Measurements from ENCODE around the gene ZNF284.

The ZNF284 gene

DNA sequence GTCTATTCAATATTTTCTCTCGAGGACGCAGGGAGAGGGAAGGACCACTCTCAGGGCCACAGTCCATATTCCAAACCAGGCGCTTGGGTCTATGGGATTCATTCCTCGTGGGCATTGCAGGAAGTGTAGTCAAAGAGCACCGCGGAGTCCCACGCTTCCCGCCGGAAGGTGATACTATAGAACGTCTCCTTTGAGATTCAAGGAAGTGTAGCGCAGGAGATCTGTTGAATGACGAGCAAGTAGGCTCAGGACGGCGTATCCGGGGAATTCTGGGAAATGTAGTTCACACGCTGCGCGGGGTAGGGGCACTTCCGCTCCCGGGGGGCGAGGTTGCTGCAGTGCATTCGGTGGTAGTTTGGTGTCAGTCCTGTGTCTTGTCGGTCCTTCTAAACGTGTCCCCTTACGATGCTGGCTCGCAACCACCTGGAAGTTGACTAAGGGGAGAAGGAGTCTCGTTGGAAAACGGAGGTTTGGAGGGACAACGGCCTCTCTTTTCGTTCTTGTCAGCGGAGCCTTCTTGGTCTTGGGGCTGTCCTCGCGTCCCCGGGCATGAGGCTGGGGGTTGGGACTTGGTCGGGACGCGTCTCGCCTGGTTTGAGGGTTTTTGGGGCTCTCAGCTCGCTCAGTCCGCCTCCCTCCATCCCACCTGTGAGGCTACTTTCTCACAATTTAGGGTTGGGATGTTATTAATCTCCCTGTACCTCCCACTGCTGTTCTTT is at the start of gene ZNF284:
TSS of gene ZNF284 (plus strand) at position 336 of the 719 bp plus-strand sequence. CDS start 4,231 bp downstream, outside the sequence.
- Histone ChIP-seq H3K4me1 (ENCODE audit: control insufficient read depth, insufficient read depth, low read length) (no peaks in the 10 kb centered on the region), H3K9ac (ENCODE audit: low read length) (peak within 1 kb of the TSS; percentile 58), H3K27me3 (ENCODE audit: control insufficient read depth, insufficient read depth, low read length) (no peaks in the 10 kb centered on the region), H3K9me3 (ENCODE audit: control insufficient read depth, low read length) (peaks cover 5% of the 10 kb centered on the region), H3K36me3 (ENCODE audit: control insufficient read depth, insufficient read depth, low read length) (no peaks in the 10 kb centered on the region), H3K4me3 (ENCODE audit: low read length) (peak within 1 kb of the TSS; percentile 77)

- peaks cover 5% of the 10 kb centered on the region for H3K36me3 ChIP-seq (ENCODE audit: control insufficient read depth, insufficient read depth, low read length)
- peak overlapping the region; percentile 89 for H3K9ac ChIP-seq (ENCODE audit: low read length)
- H3K9me3 ChIP-seq (ENCODE audit: control insufficient read depth, low read length) = no peaks in the 10 kb centered on the region
- H3K4me3 ChIP-seq (ENCODE audit: low read length) = peak overlapping the region; percentile 97
- peaks cover 9% of the 10 kb centered on the region for H3K4me1 ChIP-seq (ENCODE audit: control insufficient read depth, insufficient read depth, low read length)
- no peaks in the 10 kb centered on the region for H3K27me3 ChIP-seq (ENCODE audit: control insufficient read depth, insufficient read depth, low read length)
These were observed 47.1 kb upstream of the ZNF284 start for GRCh38 chr19:44024900-44025216.

- Histone ChIP-seq H3K27me3 (ENCODE audit: control insufficient read depth, insufficient read depth, low read length) (no peaks in the 10 kb centered on the region), H3K36me3 (ENCODE audit: control insufficient read depth, insufficient read depth, low read length) (peaks cover 5% of the 10 kb centered on the region), H3K9me3 (ENCODE audit: control insufficient read depth, low read length) (peaks cover under 1% of the 10 kb centered on the region), H3K9ac (ENCODE audit: low read length) (peak within 1 kb of the TSS; percentile 89), H3K4me3 (ENCODE audit: low read length) (peak within 1 kb of the TSS; percentile 97), H3K4me1 (ENCODE audit: control insufficient read depth, insufficient read depth, low read length) (peaks cover 9% of the 10 kb centered on the region)
These were observed 46.6 kb upstream of the ZNF284 start, which contains the start of gene ZNF222 for GRCh38 chr19:44025217-44025936. Gene ZNF222 (plus strand): TSS chr19:44025379. CDS start chr19:44025437, 58 bp downstream.

DNA sequence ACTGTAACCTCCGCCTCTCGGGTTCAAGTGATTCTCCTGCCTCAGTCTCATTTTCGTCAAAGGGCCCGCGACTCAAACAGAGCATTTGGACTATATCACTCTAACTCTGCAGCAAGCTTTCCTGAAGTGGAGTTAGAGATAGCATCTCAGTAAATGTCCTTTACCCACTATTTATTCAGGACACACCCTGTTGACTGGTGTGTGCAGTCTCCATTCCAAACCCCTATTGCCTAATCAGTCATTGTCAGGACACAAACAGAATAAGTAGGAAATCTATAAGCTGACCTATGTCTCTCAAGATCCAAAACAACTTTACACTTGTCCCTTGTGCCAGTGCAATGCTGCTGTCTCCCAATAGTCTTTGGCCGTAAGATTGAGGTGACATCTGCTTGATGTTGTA is 45.3 kb upstream of the ZNF284 start:
- Histone ChIP-seq H3K4me3 (ENCODE audit: low read length) (no peak overlapping the region), H3K4me1 (ENCODE audit: control insufficient read depth, insufficient read depth, low read length) (peaks cover 9% of the 10 kb centered on the region), H3K27me3 (ENCODE audit: control insufficient read depth, insufficient read depth, low read length) (no peaks in the 10 kb centered on the region), H3K9ac (ENCODE audit: low read length) (no peak overlapping the region), H3K36me3 (ENCODE audit: control insufficient read depth, insufficient read depth, low read length) (peaks cover 5% of the 10 kb centered on the region), H3K9me3 (ENCODE audit: control insufficient read depth, low read length) (peaks cover 7% of the 10 kb centered on the region)

GRCh38 chr19:44032001-44032610 is 39.9 kb upstream of the ZNF284 start:
- Histone ChIP-seq H3K36me3 (ENCODE audit: control insufficient read depth, insufficient read depth, low read length) (peaks cover 5% of the 10 kb centered on the region), H3K9me3 (ENCODE audit: control insufficient read depth, low read length) (peaks cover 29% of the 10 kb centered on the region), H3K4me1 (ENCODE audit: control insufficient read depth, insufficient read depth, low read length) (no peaks in the 10 kb centered on the region), H3K9ac (ENCODE audit: low read length) (no peak overlapping the region), H3K27me3 (ENCODE audit: control insufficient read depth, insufficient read depth, low read length) (no peaks in the 10 kb centered on the region), H3K4me3 (ENCODE audit: low read length) (no peak overlapping the region)

- Histone ChIP-seq H3K27me3 (ENCODE audit: control insufficient read depth, insufficient read depth, low read length) (no peaks in the 10 kb centered on the region), H3K9ac (ENCODE audit: low read length) (no peak overlapping the region), H3K4me1 (ENCODE audit: control insufficient read depth, insufficient read depth, low read length) (no peaks in the 10 kb centered on the region), H3K36me3 (ENCODE audit: control insufficient read depth, insufficient read depth, low read length) (no peaks in the 10 kb centered on the region), H3K4me3 (ENCODE audit: low read length) (no peak overlapping the region), H3K9me3 (ENCODE audit: control insufficient read depth, low read length) (no peaks in the 10 kb centered on the region)
These were observed 29.8 kb upstream of the ZNF284 start for GRCh38 chr19:44042147-44042546.

DNA sequence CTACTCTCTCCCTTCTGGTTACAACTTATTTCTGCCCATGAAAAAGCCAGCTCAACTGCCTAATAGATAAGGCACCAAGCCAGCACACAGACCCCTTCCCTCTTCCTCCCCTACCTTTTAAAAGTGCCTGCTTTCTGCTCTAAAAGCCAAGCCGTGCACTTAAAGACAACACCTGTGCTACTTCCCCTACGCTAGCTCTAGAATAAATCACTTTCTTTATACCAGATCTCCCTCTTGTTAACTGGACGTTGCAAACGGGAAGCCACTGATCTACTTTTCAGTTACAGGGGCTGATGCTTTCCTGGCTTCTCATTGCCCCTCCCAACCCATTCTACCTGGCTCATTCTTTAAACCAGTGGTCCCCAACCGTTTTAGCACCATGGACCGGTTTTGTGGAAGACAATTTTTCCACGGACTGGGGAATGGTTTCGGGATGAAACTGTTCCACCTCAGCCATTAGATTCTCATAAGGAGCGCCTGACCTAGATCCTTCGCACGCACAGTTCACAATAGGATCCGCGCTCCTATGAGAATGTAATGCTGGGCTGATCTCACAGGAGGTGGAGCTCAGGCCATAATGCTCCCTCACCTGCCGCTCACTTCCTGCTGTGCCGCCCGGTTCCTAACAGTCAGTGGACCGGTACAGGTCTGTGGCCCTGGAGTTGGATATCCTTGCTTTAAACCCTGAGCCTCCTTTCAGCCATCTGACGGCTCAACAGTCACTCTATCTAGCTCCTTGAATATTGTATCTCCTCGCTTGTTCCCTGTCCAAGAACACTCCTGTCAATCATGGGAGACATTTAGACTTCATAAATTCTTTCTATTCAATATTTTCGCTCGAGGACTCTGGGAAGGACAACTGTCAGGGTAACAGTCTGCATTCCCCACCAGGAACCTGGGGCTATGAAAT is 21.0 kb upstream of the ZNF284 start:
- H3K9me3 ChIP-seq (ENCODE audit: control insufficient read depth, low read length) = no peaks in the 10 kb centered on the region
- H3K4me1 ChIP-seq (ENCODE audit: control insufficient read depth, insufficient read depth, low read length) = no peaks in the 10 kb centered on the region
- peak overlapping the region; percentile 36 for H3K9ac ChIP-seq (ENCODE audit: low read length)

GRCh38 chr19:44051650-44052402 is 20.1 kb upstream of the ZNF284 start, which contains the start of gene ZNF223:
Gene ZNF223 (plus strand): TSS chr19:44052036. CDS start chr19:44055177, 3,141 bp downstream.
- H3K36me3 ChIP-seq (ENCODE audit: control insufficient read depth, insufficient read depth, low read length) = no peaks in the 10 kb centered on the region
- no peaks in the 10 kb centered on the region for H3K27me3 ChIP-seq (ENCODE audit: control insufficient read depth, insufficient read depth, low read length)
- H3K9me3 ChIP-seq (ENCODE audit: control insufficient read depth, low read length) = no peaks in the 10 kb centered on the region

More for the DNA sequence above, 21.0 kb upstream of the ZNF284 start:
- Histone ChIP-seq H3K36me3 (ENCODE audit: control insufficient read depth, insufficient read depth, low read length) (no peaks in the 10 kb centered on the region), H3K4me3 (ENCODE audit: low read length) (peak overlapping the region; percentile 97), H3K27me3 (ENCODE audit: control insufficient read depth, insufficient read depth, low read length) (no peaks in the 10 kb centered on the region)

GRCh38 chr19:44055870-44056269 is 16.1 kb upstream of the ZNF284 start:
- H3K36me3 ChIP-seq (ENCODE audit: control insufficient read depth, insufficient read depth, low read length) = no peaks in the 10 kb centered on the region
- no peak overlapping the region for H3K4me3 ChIP-seq (ENCODE audit: low read length)
- H3K27me3 ChIP-seq (ENCODE audit: control insufficient read depth, insufficient read depth, low read length) = no peaks in the 10 kb centered on the region
- H3K9ac ChIP-seq (ENCODE audit: low read length) = no peak overlapping the region
- H3K9me3 ChIP-seq (ENCODE audit: control insufficient read depth, low read length) = no peaks in the 10 kb centered on the region
- no peaks in the 10 kb centered on the region for H3K4me1 ChIP-seq (ENCODE audit: control insufficient read depth, insufficient read depth, low read length)

More at GRCh38 chr19:44051650-44052402, 20.1 kb upstream of the ZNF284 start, which contains the start of gene ZNF223:
- no peaks in the 10 kb centered on the region for H3K4me1 ChIP-seq (ENCODE audit: control insufficient read depth, insufficient read depth, low read length)
- H3K9ac ChIP-seq (ENCODE audit: low read length) = peak within 1 kb of the TSS; percentile 66
- peak within 1 kb of the TSS; percentile 97 for H3K4me3 ChIP-seq (ENCODE audit: low read length)

DNA sequence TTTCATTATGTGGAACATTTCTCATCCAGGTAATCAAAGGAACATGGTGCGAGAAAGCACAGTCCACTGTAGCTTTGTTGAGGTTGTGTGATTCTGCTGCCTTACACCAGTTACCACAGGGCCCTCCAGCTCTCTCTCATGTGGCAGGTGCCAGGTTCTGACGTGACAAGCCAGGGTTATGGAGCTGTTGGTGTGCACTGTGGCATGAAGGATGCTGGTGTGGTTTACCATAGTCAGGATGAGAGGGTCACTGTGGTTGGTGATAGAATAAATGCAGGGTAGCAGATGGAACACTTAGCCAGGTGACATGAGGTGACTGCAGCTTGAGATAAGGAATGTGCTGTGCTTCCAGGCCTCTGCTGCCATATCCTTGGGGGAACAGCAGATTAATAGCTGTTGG is 12.7 kb upstream of the ZNF284 start:
- no peaks in the 10 kb centered on the region for H3K9me3 ChIP-seq (ENCODE audit: control insufficient read depth, low read length)
- no peak overlapping the region for H3K4me3 ChIP-seq (ENCODE audit: low read length)
- no peaks in the 10 kb centered on the region for H3K27me3 ChIP-seq (ENCODE audit: control insufficient read depth, insufficient read depth, low read length)
- no peak overlapping the region for H3K9ac ChIP-seq (ENCODE audit: low read length)
- H3K36me3 ChIP-seq (ENCODE audit: control insufficient read depth, insufficient read depth, low read length) = no peaks in the 10 kb centered on the region
- no peaks in the 10 kb centered on the region for H3K4me1 ChIP-seq (ENCODE audit: control insufficient read depth, insufficient read depth, low read length)

DNA sequence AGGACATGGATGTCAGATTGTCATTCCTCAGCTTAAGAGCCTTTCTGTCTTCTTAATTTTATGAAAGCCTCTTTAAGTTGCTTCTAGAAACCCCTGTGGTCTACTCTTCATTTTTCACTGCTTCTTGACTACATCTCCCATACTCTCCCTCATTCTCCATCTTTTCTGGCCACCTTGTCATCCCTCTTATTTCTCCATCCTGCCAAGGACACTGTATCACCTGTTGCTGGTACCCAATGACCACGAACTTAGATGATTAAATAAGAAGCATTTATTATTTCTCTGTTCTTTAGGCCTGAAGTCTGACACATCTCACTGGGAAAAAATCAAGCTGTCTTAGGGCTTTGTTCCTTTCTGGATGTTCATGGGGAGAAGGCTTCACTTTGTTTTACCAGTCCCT is 10.9 kb upstream of the ZNF284 start:
- Histone ChIP-seq H3K9me3 (ENCODE audit: control insufficient read depth, low read length) (peaks cover 5% of the 10 kb centered on the region), H3K4me1 (ENCODE audit: control insufficient read depth, insufficient read depth, low read length) (no peaks in the 10 kb centered on the region), H3K27me3 (ENCODE audit: control insufficient read depth, insufficient read depth, low read length) (no peaks in the 10 kb centered on the region), H3K4me3 (ENCODE audit: low read length) (no peak overlapping the region), H3K9ac (ENCODE audit: low read length) (no peak overlapping the region), H3K36me3 (ENCODE audit: control insufficient read depth, insufficient read depth, low read length) (peaks cover 5% of the 10 kb centered on the region)
